ENCODE measurements around the gene SWT1.

The SWT1 gene

DNA sequence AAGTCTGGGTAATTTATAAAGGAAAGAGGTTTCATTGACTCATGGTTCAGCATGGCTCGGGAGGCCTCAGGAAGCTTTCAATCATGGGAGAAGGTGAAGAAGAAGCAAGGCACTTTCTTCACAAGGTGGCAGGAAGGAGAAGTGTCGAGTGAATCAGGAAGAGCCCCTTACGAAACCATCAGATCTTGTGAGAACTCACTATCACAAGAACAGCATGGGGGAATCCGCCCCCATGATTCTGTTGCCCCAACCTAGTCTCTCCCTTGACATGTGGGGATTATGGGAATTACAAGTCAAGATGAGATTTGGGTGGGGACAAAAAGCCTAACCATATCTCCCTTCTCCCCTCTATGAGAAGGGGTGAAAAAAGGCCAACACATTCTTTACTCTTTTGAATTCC, 171.3 kb downstream of the SWT1 start:
- DNase-seq, result no peak

GRCh38 chr1:185334182-185334581, 177.2 kb downstream of the SWT1 start:
- no peak for DNase-seq

DNA sequence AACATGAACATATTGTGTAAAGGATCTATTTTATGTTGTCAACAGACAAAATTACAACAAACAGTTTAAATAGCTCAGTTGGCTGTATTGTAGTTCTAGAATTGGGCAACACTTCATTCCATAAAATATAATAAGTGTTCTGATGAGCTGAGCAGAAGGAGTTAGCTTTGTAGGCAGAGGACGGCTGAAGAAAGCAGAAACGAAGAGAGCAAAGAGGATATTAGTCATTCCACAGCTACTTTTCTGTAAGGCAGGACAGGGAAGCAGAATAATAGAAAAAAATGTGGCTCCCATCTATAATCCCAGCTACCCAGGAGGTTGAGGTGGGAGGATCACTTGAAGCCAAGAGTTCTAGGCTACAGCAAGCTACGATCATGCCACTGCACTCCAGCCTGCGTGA, 180.3 kb downstream of the SWT1 start:
- DNase-seq, result no peak

DNA sequence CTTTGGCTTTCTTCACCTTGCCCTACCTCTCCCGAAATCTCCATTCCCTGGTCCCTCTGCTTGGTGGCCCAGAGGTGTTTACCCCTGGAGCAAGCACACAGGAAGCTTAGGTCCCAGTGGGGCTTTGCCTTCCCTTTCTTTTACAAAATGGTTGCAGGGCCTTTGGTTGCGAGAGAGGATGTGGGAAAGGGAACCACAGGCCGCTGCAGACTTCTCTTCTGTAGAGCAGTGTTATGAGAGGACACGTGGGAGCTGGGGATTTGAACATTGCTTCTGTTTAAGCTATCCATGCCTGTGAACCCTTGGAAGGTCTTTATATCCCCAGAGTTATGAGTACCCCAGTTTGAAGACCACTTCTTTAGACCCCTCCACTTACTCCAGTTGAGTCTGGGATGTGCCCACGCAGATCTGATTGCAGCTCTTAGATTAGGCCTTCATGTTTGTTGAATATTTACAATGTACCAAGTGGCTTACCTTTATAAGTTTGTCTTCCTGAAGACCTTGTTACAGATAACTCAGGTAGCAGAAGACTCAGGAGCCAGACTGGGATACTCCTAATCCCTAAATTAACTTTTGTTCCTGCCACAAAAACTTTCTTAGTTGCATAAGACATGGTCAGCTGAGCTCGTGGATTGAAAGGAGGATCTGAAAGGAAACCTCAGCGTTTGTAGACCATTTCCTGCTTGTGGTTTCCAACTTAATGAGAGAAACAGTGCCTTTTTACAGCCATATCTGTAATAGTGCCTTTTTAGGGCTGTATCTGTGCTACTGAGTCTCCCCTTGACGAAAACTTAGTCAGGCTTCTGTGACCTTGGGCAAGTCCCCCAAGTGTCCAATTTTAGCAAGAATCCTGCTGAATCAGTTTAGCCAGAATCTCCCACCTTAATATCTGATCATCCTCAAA, 182.0 kb downstream of the SWT1 start:
- no peak for DNase-seq

DNA sequence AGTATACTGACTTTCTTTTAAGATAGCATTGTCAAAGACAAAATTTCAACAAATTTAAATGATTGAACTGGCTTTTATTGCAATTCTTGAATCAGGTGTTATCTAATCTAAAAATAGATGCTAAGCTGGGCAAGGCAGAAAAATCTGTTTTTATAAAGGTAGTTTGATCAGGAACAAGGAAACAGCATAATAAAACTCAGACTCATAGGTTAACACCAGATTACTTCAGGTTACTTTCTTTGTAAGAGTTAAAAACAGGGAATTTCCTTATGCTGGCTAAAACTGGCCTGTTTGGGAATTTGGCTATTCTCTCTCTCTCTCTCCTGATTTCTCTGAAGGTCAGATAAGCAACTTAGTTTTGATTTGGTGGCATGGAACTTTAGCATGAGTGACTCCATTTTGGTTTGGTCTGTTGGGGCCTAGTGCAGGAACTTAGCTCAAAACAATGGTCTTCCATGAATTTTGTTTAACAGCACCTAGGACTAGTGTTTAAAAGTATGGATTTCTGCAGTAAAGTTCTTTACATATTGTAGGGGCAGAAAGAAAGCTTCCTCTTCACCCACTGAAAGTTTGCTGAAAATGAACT, 184.3 kb downstream of the SWT1 start:
- no peak for DNase-seq
